ENCODE measurements around the gene MAPKAPK3. TPM values are rescaled to one million over a fixed set of nuclear protein-coding genes. Genes with fewer than 3 reads are reported as not detected.
"Not testable (repeated sequence)": the region's sequence is repeated elsewhere in the genome, so short reads cannot be mapped to it uniquely, and the experiment has no call there.

Gene MAPKAPK3
- total RNA-seq, 1 donor from 2014 or later: 40.3 TPM

DNA sequence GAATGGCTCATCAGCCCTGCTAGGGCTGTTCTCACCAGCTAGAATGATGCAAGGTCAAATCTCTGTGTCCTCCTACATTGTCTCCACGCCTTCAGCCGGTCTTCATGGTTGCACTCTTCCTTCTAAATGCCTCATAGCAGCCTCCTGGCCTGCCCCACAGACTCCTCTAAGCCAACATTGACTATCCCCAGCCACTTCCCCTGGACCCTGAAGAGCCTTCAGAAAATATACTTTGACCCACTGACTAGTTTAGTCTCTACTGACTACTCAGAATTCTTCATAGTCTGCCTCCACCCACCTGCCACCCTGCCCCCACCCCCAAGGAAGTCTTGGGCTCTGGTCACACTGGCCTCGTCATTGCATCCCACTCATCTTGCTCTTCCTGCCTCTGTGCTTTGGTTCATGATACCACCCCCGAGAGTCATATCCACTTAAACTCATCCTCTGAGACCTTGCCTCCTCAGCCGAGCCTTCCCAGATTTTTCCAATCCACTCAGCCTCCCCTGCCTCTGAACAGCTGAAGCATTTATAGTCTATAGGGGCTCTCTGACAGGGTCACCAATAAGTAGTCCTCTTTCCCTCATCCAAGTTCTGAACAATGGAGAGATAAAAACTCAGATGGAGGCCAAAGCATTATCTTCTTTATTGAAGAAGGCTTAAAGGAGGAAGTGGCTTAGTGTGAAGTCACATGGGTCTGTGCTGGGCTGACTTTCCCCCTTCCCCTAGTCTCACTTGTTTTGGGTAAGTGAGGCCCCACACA is 48.3 kb downstream of the MAPKAPK3 start:
- Mint-ChIP-seq H3K4me3 (no peak overlapping the region), H3K9me3 (no peaks in the 10 kb centered on the region), H3K27me3 (peaks cover 35% of the 10 kb centered on the region), H3K4me1 (ENCODE audit: unreplicated experiment) (no peaks in the 10 kb centered on the region), H3K36me3 (no peaks in the 10 kb centered on the region), H3K27ac (no peak overlapping the region)
- DNase-seq (ENCODE audit: extremely low spot score, unreplicated experiment): no peak
- TF ChIP-seq, protein P1, sequence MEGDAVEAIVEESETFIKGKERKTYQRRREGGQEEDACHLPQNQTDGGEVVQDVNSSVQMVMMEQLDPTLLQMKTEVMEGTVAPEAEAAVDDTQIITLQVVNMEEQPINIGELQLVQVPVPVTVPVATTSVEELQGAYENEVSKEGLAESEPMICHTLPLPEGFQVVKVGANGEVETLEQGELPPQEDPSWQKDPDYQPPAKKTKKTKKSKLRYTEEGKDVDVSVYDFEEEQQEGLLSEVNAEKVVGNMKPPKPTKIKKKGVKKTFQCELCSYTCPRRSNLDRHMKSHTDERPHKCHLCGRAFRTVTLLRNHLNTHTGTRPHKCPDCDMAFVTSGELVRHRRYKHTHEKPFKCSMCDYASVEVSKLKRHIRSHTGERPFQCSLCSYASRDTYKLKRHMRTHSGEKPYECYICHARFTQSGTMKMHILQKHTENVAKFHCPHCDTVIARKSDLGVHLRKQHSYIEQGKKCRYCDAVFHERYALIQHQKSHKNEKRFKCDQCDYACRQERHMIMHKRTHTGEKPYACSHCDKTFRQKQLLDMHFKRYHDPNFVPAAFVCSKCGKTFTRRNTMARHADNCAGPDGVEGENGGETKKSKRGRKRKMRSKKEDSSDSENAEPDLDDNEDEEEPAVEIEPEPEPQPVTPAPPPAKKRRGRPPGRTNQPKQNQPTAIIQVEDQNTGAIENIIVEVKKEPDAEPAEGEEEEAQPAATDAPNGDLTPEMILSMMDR (conservative IDR thresholded peaks at IDR 0.05): no peak

DNA sequence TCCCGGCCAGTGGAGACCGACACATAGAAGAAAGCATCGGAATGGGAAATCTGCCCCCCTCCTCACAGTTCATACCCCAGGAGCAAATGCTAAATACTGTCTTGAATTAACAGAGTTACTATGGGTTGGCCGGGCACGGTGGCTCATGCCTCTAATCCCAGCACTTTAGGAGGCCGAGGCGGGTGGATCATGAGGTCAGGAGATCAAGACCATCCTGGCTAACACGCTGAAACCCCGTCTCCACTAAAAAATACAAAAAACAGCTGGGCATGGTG is 48.8 kb downstream of the MAPKAPK3 start:
- not testable (repeated sequence) for H3K36me3 Mint-ChIP-seq; H3K4me1 Mint-ChIP-seq (ENCODE audit: unreplicated experiment); DNase-seq (ENCODE audit: extremely low spot score, unreplicated experiment); H3K4me3 Mint-ChIP-seq; H3K27ac Mint-ChIP-seq; H3K9me3 Mint-ChIP-seq
- peaks cover 40% of the 10 kb centered on the region for H3K27me3 Mint-ChIP-seq

DNA sequence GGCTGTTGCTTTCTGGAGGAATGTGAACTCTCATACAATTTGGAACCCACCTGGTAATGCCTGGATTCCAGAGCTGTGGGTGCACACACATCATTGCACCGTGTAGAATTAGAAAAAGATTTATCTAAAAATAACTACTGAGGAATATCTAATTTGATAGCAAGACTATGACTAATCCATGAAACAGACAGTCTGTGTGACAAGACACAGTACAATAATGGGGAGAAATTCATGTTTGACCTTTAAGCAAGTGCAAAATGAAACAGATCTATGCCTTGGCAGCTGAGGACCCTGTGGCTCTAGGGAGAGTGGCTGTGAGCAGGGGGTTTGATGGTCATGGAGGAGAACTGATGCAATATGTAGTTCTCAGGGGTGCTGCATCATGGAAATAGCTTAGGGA is 49.9 kb downstream of the MAPKAPK3 start:
- no peak overlapping the region for H3K27ac Mint-ChIP-seq
- no peaks in the 10 kb centered on the region for H3K36me3 Mint-ChIP-seq
- no peaks in the 10 kb centered on the region for H3K4me1 Mint-ChIP-seq (ENCODE audit: unreplicated experiment)
- TF ChIP-seq, protein P1 (conservative IDR thresholded peaks at IDR 0.05): no peak
- no peak overlapping the region for H3K4me3 Mint-ChIP-seq
- peaks cover 50% of the 10 kb centered on the region for H3K27me3 Mint-ChIP-seq
- no peaks in the 10 kb centered on the region for H3K9me3 Mint-ChIP-seq
- DNase-seq (ENCODE audit: extremely low spot score, unreplicated experiment): no peak

DNA sequence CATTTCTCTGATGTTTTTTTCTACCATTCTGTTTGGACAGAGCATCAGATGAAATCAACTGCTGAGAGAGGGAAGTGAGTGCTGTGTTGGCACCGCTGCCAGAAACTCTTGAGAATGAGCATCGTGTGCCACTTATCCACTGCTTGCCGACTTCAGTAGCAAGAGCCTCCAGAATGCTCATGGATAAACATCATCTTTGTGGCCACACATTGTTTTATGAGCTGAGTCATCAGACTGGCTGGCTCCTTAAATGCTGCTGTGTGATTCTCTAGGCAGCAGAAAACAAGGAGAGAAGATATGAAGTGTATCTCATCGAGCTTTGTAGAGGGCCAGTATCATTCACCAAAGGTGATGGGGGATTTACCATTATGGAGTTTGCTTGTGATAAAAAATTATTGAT is 54.4 kb downstream of the MAPKAPK3 start:
- Mint-ChIP-seq H3K27ac (no peak overlapping the region), H3K4me3 (no peak overlapping the region), H3K4me1 (ENCODE audit: unreplicated experiment) (peaks cover 7% of the 10 kb centered on the region), H3K9me3 (no peaks in the 10 kb centered on the region), H3K36me3 (no peaks in the 10 kb centered on the region), H3K27me3 (peaks cover 74% of the 10 kb centered on the region)
- no peak for DNase-seq (ENCODE audit: extremely low spot score, unreplicated experiment)
- TF ChIP-seq, protein P1 (conservative IDR thresholded peaks at IDR 0.05): no peak

DNA sequence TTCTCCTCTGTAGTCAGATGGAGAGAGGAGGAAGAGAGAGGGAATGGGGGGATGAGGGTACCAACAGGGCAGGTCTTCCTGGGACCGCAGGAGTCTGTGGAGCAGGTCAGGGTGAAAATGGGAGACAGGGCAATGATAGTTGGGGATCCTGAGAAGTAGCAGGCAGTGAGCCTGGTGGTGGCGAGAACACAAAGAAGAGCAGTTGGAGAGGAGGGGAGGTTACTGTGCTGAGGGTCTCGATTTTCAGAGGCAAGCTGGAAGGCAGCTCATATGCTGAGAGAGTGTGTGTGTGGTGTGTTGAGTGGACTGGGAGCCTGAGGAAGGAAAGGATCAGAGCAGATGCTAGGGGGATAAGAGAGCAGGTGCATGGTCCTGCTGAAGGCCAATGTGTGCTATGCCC is 55.7 kb downstream of the MAPKAPK3 start:
- TF ChIP-seq, protein P1 (conservative IDR thresholded peaks at IDR 0.05): no peak
- H3K9me3 Mint-ChIP-seq: no peaks in the 10 kb centered on the region

DNA sequence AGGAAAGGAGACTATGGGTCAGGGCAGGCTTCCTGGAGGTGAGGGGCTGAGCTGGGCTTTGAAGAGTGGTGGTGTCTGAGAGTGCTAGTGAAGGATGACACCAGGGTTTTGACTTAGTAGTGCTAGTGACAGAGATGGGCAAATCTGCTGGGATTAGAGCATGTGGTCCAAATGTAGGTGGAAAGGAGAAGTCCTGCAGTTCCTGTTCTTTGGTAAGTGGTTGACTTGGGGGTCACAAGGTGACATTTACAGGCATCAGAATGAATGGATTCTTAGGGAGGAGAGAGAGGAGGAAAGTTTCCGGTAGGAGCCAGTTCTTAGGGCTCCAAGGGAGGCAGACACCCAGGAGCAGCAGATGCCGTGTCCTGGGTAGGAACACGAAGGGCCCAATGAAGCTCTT is 57.0 kb downstream of the MAPKAPK3 start:
- Mint-ChIP-seq H3K27me3 (peaks cover 68% of the 10 kb centered on the region), H3K4me3 (peak overlapping the region; percentile 86), H3K9me3 (no peaks in the 10 kb centered on the region), H3K27ac (peak overlapping the region; percentile 72), H3K4me1 (ENCODE audit: unreplicated experiment) (peaks cover 9% of the 10 kb centered on the region), H3K36me3 (no peaks in the 10 kb centered on the region)
- TF ChIP-seq, protein P1 (conservative IDR thresholded peaks at IDR 0.05): no peak
- DNase-seq (ENCODE audit: extremely low spot score, unreplicated experiment): no peak

More for the DNA sequence above, 55.7 kb downstream of the MAPKAPK3 start:
- Mint-ChIP-seq H3K4me3 (peak overlapping the region; percentile 86), H3K4me1 (ENCODE audit: unreplicated experiment) (peaks cover 9% of the 10 kb centered on the region), H3K27me3 (peaks cover 74% of the 10 kb centered on the region), H3K27ac (no peak overlapping the region), H3K36me3 (no peaks in the 10 kb centered on the region)
- no peak for DNase-seq (ENCODE audit: extremely low spot score, unreplicated experiment)

Measured in type B pancreatic cell (in vitro differentiated cells).